ENCODE data around the gene CYSLTR2. TPM values are rescaled to one million over a fixed set of nuclear protein-coding genes. Genes with fewer than 3 reads are reported as not detected.
"Not testable (repeated sequence)": the region's sequence is repeated elsewhere in the genome, so short reads cannot be mapped to it uniquely, and the experiment has no call there.

CYSLTR2 gene
- total RNA-seq, 1 donor from 2014 or later: 9.3 TPM

DNA sequence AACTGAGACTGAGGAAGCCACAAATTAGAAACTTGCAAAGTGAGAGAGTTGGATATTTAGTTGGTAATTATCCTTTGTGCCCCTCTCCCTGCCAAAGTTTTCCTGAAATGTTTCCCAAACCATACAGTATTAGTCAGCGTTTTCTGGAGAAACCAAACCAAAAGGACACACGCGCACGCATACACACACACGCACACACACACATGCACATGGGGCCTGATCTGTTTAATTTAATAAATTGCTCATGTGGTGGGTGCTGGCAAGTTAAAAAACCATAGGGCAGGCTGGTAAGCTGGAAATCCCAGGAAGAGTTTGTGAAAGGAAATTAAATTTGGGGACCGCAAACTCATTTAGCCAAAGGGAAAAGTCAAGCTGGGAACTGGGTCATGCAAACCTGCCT is 11.7 kb upstream of the CYSLTR2 start:
- intact Hi-C loops (cut with DNase I): no loop called here
- DNase-seq: no peak
- no peak for ATAC-seq (ENCODE audit: poor library complexity)

DNA sequence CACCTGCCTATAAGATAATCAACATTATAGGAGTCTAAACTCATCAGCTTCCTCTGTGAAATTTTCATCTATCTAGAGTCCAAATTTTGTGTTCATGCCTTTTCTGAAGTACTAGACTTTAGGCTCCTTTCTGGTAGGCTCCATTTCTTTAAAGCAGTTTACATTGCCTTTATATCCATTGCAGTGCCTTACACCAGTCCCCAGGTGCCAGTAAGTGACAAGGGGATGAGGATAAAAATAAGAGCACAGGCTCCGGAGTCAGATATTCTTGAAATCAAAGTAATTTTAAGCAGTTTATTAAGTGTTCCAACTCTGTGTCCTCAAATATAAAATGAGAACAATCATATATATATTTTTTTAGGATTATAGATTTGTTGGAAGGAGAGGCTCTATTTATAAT is 10.6 kb upstream of the CYSLTR2 start:
- ATAC-seq (ENCODE audit: poor library complexity) (no peak), DNase-seq (no peak)
- intact Hi-C loops (cut with DNase I): no loop called here

DNA sequence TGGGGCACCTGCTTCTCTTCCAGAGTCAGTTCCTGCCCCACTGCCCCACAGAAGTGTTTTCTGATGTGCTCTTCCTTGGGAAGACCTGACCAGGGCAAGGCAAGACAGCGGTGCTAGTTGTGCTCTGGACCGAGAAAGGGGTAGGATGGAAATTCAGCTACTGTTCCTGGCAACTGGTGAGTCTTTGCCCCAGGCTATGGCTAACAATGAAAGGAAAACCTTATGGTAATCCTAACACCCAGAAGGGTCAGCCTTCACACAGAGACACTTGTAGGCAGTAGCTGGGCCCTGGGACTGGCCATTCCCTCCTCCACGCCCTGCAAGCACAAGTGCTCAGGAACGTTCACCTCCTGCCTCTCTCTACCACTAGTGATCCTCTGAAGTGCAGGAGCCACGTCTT is 9.6 kb upstream of the CYSLTR2 start:
- intact Hi-C loops (cut with DNase I): no loop called here
- ATAC-seq (ENCODE audit: poor library complexity): no peak
- no peak for DNase-seq

DNA sequence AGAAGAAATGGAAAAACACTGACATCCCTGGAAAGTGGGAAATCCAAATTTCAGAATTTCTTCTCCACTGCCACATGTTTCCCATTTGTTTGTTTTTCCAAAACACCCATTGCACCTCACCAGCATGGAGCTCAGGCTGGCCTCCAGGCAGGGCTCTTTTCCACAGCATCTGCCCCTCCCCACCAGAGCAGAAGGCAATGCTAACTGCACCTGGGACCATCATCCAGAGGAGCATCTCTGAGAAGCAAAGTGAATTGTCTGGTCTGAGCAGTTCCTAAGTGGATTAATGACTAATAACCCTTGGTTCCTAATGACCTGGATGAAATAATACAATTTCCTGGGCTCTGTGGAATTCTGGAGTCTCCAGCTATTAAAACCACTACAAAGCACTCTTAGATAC is 8.8 kb upstream of the CYSLTR2 start:
- ATAC-seq (ENCODE audit: poor library complexity) (no peak), DNase-seq (no peak)
- intact Hi-C loops (cut with DNase I): no loop called here

DNA sequence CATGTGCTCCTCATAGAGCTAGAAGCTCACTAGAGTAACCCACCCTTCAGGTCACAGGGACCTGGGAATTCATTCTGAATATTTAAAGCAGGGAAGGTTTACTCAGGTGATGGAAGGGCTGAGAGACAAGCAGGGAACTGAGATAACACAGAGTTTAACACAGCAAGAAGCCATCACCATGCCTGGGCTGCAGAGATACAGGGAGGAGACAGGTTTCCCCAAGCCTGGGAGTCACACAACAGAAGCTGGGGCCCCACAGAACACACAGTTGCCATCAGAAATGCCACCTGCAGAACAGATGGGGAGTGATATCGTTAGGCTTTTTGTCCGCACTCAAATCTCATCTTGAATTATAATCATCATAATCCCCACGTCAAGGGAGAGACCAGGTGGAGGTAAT is 7.9 kb upstream of the CYSLTR2 start:
- DNase-seq (no peak), ATAC-seq (ENCODE audit: poor library complexity) (no peak)
- intact Hi-C loops (cut with DNase I): no loop called here

DNA sequence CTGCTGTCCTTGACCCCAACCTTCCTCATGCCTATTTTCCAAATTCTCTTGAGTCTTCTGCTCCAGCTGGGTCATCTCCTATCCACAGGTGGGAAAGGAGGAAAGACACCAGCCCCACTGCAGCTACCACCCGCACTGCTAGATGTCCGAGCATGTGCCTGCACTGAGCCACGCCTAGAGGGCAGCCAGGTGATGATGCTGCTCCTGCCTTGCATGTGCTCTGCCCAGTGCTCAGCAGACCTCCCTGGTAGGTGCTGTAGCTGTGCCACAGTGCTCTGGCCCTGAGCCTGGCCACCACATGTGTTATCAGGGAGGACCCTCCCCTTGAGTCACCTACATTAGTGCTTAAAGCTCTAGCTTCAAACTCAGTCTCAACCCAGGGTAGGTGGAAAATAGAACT is 6.9 kb upstream of the CYSLTR2 start:
- no peak for ATAC-seq (ENCODE audit: poor library complexity)
- no peak for DNase-seq
- intact Hi-C loops (cut with DNase I): no loop called here

DNA sequence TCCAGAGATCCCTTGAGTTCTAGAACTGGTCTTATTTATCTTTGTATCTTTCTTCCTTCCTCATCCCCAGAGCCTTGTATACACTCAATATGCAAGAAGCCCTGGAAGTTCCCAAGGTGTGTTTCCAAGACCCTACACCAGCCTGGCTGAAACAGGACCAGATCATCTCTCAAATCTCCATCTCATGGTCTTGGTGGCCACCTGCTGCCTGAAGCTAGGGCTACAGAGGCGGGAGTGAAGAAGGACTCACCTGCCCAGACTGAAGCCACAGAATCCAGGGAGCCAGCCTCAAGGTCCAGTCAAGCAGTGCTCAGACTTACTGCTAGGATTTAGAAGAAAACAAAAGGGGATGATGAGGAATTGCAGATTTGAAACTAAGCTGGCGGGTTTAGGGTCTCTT is 6.1 kb upstream of the CYSLTR2 start:
- ATAC-seq (ENCODE audit: poor library complexity): peak; percentile 35
- intact Hi-C loops (cut with DNase I): no loop called here
- no peak for DNase-seq

DNA sequence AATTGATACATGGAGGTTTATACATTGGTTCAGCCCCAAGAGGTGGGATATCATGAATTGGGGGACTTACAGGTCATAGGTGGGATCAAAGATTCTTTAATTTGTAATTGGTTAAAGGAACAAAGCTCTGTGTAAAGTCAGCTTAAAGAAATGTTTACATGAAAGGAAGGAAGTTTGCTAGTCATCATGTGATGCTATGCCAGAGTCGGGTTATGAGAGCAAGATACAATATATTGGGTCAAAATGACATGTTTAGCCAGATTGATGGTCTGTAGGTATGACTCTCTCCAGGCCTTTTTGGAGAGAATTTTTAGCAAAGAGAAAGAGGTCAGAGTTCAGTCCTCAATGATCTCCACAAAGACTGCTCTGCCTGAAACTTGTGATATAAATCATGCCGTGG is 5.3 kb upstream of the CYSLTR2 start:
- intact Hi-C loops (cut with DNase I): no loop called here
- DNase-seq (no peak), ATAC-seq (ENCODE audit: poor library complexity) (no peak)

DNA sequence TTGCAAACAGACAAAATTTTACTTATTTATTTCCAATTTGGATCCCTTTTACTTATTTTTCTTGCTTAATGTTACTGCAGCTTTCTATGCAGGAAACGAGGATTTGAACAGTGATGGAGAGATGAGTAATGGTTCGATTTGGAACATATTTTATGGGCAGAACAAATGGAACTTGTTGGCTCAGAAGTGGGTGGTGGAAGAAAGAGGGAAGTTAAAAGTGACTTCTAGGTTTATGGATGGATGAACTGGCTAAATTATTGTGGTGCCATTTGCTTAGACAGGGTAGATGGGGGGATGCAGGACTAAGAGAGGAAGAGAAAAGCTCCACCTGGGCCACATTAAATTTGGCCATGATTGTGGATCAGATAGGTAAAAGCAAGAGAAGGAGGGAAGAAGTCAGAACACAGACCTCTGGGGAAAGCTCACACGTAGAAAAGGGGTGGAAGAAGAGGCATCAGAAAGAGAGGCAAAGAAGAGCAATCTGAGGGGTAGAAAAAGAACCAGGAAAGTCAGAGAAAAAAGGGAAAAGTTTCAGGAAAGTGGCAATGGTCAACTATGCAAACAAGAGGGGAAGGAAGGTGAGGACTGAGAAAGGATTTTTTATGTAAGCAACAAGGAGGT is 768 bp upstream of the CYSLTR2 start:
- no peak for DNase-seq
- intact Hi-C loops (cut with DNase I): no loop called here
- ATAC-seq (ENCODE audit: poor library complexity): no peak

DNA sequence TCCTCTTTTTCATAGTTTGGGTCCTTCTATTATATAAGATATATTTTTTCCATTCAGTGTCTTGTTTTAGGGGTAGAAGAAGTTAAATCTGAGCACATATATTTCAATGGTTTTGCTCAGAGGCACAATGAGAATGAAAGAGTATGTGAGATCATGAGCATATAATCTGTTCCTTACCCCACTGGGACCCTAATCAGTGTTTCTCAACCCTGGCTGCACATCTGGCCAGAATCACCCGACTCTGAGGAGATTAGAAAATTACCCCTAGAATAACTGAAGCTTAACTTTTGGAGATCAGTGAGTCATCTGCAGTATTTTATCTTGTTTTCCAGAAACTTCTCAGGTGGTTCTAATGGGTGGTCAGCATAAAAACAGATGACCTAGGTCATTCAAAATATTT is 782 bp downstream of the CYSLTR2 start:
- intact Hi-C loops (cut with DNase I): no loop called here
- no peak for DNase-seq
- ATAC-seq (ENCODE audit: poor library complexity): peak; percentile 76

DNA sequence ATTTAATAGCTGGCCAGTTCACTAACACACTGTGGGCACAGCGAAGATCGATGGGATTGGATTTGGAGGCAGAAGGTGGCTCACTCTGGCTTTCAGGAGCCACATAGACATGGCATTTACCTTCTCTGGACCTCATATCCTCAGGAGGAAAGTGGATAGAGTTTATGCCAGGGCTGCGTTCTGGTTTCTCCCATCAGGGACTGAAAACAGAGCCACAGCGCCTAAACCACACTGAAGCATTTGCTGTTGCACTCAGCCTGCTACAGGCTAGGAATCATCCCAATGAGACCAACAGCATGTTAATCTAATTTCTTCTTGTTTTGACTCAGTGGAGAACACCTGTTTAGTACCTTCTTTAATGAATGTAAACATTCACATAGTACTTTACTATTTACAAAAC is 1.6 kb downstream of the CYSLTR2 start:
- DNase-seq (no peak), ATAC-seq (ENCODE audit: poor library complexity) (peak; percentile 22)
- intact Hi-C loops (cut with DNase I): no loop called here

DNA sequence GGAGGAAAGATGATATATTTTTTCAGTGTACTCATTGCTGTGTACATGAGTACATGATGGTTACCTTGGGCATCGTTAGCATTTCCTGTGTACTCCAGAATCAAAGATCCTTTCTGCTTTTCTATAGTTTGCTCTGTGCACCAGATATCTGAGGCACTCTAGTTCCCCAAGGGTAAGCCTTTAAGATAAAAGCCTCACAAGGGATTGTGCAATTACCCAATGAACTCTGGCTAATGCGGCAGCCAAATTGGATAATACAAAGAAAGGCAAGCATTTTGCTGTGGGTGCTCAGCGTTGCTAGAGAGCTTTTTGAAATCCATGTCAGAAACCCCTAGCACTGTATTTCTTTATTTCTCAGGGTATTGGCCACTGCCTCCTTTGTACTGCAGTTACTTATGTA is 2.9 kb downstream of the CYSLTR2 start:
- ATAC-seq (ENCODE audit: poor library complexity) (peak; percentile 19), DNase-seq (no peak)
- intact Hi-C loops (cut with DNase I): no loop called here

DNA sequence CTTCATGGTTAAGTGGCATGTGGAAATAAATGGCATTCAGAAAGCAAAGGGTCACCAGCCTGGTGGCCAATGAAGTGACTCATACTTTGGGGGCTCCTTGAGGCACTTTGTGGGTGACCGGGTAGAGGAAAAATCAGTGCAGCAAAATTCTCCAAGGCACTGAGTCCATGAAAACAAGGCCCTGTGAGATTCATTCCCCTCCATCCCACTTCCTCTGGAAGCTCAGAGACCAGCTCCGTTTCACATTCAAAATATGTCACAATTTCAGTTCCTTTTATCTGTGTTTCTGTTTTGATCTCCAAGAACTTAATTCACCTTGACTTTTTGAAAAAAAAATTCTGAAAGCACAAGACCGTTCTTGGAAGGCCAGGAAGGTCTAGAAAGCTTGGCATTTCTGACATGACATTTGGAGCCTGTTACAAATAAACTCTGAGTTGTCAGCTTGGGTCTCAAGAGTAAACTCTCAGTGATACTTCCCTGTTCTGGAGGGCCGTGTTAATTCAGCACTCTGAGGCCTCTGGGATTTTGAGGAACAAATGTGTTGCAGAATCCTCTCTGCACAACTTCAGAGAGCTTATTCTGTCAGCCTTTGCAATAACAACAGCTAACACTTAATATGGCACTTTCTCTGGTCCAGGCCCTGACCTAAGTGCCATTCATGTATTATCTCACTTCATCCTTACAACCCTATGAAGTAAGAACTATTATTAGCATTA is 6.8 kb downstream of the CYSLTR2 start:
- ATAC-seq (ENCODE audit: poor library complexity) (peak; percentile 94), DNase-seq (no peak)
- intact Hi-C loops (cut with DNase I): no loop called here

DNA sequence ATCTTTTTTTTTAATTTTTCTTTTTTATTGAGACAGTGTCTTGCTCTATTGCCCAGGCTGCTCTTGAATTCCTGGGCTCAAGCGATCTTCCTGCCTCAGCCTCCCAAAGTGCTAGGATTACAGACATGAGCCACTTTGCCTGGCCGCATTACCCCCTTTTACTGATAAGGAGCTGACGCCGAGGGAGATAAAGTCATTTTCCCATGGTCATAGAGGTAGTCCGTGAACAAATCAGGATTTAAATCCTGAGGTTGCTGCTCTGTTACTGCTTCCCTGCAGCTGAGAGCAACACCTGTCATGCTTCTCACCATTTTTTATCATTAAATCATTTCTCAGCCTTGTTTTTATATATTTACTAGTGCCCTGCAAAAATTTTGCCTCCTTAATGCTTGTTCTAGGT is 7.4 kb downstream of the CYSLTR2 start:
- DNase-seq (no peak), ATAC-seq (ENCODE audit: poor library complexity) (no peak)
- intact Hi-C loops (cut with DNase I): no loop called here

DNA sequence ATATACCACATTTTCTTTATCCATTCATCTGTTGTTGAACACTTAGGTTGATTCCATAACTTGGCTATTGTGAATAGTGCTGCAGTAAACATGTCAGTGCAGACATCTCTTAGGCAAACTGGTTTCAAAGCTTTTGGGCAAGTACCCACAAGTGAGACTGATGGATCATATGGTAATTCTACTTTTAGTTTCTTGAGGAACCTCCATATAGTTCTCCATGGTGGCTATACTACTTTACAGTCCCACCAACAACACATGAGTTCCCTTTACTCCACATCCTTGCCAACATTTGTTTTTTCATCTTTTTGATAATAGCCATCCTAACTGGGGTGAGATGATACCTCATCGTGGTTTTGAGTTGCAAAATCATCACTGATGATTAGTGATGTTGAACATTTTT is 8.5 kb downstream of the CYSLTR2 start:
- ATAC-seq (ENCODE audit: poor library complexity) (no peak), DNase-seq (no peak)
- intact Hi-C loops (cut with DNase I): no loop called here

DNA sequence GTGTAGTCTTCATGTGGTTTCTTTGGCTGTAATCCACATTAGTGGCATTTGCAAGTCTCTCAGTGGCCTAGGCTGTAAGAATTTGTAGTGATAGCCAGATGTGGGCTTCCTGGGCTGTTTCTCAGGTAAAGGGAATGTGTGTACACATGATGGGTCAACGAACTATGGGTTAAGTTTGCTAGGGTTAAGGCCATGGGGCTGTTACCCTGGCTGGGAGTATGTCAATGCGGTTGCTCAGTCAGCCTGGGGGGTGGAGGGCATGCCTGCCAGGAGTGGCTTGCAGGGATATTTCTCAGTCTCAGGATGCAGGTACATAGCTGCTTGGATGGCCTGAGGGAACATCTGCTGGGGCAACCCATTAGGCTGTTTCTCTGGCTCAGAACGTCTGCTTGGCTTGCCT is 13.4 kb downstream of the CYSLTR2 start:
- intact Hi-C loops (cut with DNase I): no loop called here
- ATAC-seq (ENCODE audit: poor library complexity) (no peak), DNase-seq (no peak)

DNA sequence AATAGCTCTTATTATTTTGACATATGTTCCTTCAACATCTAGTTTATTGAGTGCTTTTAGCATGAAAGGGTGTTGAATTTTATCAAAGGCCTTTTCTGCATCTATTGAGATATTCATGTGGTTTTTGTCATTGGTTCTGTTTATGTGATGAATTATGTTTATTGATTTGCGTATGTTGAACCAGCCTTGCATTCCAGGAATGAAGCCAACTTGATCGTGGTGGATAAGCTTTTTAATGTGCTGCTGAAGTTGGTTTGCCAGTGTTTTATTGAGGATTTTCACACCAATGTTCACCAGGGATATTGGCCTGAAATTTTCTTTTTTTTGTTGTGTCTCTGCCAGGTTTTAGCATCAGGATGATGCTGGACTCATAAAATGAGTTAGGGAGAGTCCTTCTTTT is 17.7 kb downstream of the CYSLTR2 start:
- intact Hi-C loops (cut with DNase I); DNase-seq; ATAC-seq (ENCODE audit: poor library complexity): not testable (repeated sequence)

DNA sequence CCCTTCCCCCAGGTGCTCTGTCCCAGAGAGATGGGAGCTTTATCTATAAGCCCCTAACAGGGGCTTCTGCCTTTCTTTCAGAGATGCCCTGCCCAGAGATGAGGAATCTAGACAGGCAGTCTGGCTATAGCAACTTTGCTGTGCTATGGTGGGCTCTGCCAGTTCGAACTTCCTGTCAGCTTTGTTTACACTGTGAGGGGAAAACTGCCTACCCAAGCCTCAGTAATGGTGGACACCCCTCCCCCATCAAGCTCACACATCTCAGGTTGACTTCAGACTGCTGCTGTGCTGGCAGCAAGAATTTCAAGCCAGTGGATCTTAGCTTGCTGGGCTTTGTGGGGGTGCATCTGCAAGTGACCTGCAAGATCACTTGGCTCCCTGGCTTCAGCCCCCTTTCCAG is 21.5 kb downstream of the CYSLTR2 start:
- ATAC-seq (ENCODE audit: poor library complexity) (no peak), DNase-seq (no peak)
- intact Hi-C loops (cut with DNase I): no loop called here

DNA sequence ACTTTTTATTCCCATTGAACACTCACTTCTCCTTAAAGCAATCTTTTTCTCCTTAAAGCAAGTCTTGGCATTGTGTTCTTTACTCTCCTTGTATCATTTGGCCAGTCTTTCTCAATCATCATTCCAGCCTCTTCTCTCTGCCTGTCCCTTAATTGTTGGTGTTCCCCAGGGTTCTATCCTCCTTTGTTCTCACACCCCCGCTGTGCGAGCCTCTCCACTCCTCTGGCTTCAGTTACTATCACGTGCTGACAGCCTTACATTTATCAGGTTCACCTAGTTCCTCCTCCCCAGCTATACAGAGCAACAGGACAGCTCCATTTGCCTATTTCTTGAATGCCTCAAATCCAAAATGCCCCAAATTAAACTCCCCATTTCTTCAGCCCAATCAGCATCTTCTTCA is 24.6 kb downstream of the CYSLTR2 start:
- no peak for DNase-seq
- intact Hi-C loops (cut with DNase I): no loop called here
- ATAC-seq (ENCODE audit: poor library complexity): no peak

DNA sequence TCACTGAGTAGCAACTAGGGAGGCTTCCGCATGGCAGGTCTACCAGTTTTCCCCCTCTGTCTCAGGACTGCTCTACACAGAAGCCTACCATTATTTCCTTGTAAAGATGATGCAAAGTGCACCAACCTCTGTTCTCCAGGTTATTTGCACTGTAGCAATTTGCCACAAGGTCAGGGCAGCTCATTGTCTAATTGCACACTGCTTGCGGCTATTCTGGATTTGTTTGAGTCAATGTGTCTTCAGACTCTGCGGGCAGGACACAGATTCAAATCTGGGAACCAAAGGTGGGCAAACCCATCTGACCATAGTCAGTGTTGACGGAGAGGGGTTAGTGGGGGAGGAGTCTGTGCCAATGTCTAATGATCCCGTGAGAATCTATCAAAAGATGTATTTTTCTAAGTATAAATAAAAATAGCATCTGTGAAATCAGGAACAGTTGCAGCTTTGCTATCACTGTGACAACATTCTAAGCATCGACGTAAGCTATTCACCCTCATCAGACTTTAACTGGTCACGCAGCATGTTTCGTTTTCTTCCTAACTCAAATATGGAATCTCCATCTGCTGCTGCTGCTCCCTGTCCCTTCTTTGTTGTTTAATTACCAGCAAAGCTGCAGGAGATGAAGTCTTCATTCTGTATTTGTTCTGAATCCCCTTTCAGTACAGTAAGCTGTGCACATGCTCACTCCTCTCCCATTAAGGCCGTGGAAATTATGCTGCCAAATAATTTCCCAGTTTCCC is 26.4 kb downstream of the CYSLTR2 start:
- intact Hi-C loops (cut with DNase I): no loop called here
- DNase-seq (no peak), ATAC-seq (ENCODE audit: poor library complexity) (peak; percentile 19)

Measured in Right ventricle myocardium superior (tissue), 1 donor.